HTR-8/SVneo (cell line): ENCODE data around the gene PTPRU.

Experiments
- DNase-seq: peaks from one replicate; pipeline ENCODE4 v3.0.0; 2011; ENCODE audit warnings: low spot score, mixed read lengths; ENCODE audit not compliant: insufficient read length
- FAIRE-seq: peaks from 2 replicates; lab custom pipeline; 2011; peaks lifted over from hg19 to GRCh38; lab: Jason Lieb, UNC

The PTPRU gene

DNA sequence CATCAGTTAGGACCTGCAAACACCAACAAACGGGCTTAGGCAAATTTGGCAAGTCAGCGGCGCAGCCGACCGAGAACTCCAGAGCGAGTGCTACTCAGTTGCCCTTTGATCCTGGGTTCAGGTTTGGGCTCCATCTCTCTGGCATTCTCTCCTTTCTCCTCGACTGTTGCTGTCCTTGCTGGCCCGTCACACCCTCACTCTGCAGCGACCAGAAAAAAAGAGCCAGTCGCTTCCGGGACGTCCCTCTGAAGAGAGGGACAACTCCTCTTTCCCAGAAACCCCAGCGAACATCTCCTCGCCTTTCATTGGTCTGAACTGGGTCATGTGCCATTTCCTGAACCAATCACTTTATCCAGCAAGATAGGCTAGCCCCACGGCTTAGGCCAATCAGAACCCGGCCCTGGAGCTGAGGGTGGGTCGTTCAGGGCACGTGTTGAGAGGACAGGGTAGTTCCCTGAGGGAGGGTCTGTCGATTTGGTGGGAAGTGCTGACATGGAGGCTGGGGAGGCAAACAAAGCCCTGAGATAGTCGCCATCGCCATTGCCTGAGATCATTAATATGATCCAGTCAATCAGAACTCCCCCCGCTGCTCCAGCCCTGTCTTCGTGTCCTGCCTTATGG, 113.7 kb downstream of the PTPRU start:
- no peak for FAIRE-seq
- DNase-seq, result no peak

- no peak for FAIRE-seq
- DNase-seq, result no peak
Measured at GRCh38 chr1:29352719-29353420, 116.5 kb downstream of the PTPRU start.

GRCh38 chr1:29354511-29355098, 118.3 kb downstream of the PTPRU start:
- FAIRE-seq, result no peak
- no peak for DNase-seq

DNA sequence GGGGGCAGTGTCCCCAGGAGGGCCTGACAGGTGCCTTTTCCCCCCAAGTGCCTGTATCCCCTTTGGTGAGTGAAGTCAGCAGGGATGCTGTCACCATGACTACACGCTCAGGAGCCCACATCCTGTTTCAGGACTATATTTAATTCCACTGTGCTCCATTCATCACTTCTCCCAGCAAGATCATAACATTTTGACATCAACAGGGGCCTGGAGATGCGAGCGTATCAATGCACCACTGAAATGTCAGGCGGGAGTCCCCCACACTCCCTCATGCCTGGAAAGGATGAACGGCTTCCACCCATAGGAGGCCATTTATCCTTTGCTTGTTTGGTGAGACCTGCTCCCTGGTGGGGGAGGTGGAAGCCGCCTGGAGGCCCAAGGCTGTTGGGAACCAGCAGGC, 119.1 kb downstream of the PTPRU start:
- no peak for FAIRE-seq
- no peak for DNase-seq

DNA sequence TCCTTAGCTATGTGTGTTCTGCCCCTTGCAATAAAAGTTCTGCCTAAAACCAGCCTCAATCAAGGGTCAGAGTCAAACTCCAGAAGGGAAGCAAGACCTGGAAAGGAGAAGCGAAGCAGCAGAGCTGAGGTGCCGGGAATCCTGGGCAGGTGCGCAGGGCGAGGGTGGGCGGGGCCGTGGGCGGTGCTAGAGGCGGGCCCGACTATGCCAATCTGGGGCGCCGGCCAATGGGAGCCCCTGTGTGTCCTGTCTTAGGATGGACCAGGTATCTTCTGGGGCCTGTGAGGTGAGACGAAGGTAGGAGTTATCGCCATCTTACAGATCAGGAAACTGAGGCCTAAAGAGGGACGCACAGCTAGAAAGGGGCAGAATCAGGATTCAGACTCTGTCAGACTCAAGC, 120.3 kb downstream of the PTPRU start:
- DNase-seq (no peak), FAIRE-seq (no peak)

DNA sequence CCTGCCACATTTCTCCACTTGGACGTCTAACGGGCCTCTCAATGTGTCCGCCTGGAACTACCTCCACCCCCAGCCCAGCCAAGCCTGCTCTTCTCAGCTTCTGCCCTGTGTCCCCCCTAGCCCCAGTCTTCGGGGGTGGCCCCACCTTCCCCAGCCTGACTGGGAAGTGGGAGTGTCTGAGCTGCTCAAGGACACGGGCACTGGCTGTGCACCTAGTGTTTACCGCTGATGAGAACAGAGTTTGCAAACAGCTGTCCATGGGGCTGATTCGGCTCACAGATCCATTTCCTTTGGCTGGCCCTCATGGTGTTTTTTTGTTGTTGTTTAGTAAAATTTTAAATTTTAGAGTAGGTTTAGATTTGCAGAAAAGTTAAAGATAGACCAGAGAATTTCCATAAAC, 121.1 kb downstream of the PTPRU start:
- DNase-seq, result no peak
- no peak for FAIRE-seq

DNA sequence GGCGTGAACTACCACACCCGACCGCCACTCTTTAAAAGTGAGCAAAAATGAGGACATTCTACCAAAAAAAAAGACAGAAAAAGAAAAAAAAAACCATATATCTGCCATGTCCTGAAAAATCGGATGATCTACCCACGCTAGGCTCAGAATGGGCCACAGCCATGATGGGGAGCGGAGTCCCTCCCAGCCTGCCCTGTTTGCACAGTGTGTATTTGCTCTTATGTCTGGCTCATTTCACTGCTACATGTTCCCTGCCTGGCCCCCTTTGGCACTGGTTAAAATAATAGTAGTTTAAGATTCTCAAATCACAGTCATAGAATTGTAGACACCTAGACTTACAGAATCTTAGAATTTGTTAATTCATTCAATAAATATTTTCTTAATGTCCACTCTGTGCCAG, 121.9 kb downstream of the PTPRU start:
- no peak for FAIRE-seq
- no peak for DNase-seq

- FAIRE-seq (no peak), DNase-seq (no peak)
Measured at GRCh38 chr1:29360768-29361167, 124.4 kb downstream of the PTPRU start.

- DNase-seq (no peak), FAIRE-seq (no peak)
Measured at GRCh38 chr1:29361686-29362085, 125.4 kb downstream of the PTPRU start.

GRCh38 chr1:29362116-29362515, 125.8 kb downstream of the PTPRU start:
- no peak for FAIRE-seq
- no peak for DNase-seq

GRCh38 chr1:29362764-29363163, 126.4 kb downstream of the PTPRU start:
- DNase-seq (no peak), FAIRE-seq (no peak)

GRCh38 chr1:29363536-29363935, 127.2 kb downstream of the PTPRU start:
- no peak for FAIRE-seq
- DNase-seq, result no peak

DNA sequence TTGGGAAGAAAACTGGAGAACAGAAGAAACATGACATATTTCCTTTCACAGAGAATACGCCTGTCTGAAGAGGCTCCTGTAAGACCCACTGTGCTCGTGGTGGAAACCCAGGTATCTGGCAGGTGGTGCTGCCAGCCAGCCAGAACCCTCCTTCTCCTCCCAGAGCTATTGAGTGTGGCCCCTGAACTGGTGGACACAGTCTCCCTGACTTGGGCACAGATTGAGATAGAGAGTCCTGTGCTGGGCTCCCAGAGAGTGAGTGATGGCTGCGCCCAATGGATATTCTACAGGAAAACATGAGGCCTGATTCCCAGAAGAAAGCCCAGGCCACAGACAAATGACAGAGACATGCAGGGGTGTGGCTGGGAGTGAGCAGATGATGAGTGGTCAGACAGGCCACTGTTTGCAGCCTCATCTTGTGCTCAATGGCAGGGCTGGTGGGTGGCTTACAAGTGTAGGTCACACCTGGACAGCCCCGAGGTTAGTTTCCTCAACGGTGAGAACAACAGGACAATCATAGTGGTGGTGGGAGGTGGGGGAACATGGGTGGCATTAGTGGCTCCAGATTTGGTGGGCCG, 127.9 kb downstream of the PTPRU start:
- DNase-seq, result no peak

DNA sequence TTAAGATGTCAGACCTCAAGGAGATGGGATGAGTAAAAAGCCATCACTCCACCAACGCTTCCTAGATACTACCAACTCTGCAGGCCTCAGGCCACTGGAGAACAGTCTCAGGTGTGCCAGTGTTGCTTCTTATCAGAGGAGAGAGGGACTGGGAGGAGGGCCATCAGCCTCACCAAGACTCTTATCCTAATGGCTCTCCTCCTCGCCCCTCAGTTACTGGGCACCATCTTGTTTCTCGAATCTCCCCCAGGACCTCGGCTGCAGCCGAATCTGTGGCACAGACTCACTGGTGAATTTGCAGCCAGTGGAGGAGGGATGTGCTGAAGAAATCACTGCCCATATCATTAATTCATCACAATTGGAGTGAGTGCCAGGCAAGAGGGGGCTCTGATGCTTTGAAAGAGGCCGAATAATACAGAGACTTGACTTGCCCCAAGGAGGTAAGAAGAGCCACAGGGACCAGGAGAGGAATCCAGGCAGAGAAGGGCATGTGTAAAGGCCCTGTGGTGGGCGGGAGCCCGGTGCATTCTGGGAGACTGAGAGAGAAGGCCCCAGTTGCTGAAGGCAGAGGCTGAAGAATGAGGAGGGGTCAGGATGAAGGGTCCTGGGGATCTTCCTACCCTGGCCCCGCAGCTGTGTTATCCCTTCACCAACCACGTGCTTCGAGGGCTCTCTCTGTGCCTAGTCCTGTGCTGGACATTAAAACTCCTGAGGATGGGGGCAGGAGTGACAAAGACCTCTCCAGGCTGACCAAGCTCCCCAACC, 129.8 kb downstream of the PTPRU start:
- no peak for DNase-seq
- FAIRE-seq, result no peak

More for the DNA sequence above, 127.9 kb downstream of the PTPRU start:
- no peak for FAIRE-seq

DNA sequence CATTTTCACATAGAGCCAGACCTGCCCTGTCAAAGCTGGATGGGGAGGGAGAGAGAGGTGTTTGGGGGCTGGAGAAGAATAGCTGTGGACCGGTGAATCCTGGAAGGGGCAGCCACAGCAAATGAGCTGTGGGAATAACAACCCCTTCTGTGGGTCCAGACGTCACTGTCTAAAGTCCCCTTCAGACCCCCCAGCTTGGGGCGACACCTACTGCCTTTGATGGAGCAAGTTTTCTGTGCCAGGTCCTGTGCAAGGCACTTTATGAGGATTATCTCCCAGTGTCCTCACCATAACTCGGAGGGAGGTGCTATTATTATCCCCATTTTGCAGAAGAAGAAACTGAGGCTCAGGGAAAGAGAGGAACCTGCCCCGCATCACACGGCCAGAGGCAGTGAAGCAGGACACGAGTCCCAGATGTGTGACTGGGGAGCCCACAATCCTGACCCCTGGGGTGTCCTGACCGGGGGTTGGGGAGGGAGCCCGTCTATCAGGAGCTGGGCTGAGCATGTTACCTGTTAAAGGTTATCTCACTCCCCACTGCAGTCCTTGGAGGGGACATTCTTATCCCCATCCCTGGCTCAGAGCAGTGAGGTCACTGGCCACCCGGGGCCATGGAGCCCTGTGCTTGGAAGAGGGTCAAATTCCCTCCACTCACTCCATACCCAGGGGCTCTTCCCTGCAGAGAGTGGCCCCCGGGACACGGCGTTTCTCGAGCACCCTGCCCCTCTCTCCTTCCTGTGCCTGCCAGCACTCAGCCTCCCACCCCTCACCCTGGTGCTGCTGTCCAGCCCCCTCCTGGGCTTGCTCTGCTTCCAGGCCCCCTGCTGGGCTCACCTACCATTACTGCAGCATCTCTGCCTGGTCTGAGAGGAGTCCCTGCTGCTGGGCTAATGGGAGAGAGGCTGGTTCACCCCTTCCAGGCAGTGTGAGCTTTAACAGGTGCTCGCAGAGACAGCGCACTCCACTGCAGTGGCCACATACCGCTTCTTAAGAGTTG, 132.9 kb downstream of the PTPRU start:
- no peak for DNase-seq
- no peak for FAIRE-seq

- no peak for FAIRE-seq
Measured at GRCh38 chr1:29370067-29370466, 133.7 kb downstream of the PTPRU start.

GRCh38 chr1:29371332-29371731, 135.0 kb downstream of the PTPRU start:
- FAIRE-seq (no peak), DNase-seq (no peak)

More at GRCh38 chr1:29370067-29370466, 133.7 kb downstream of the PTPRU start:
- no peak for DNase-seq

- DNase-seq (no peak), FAIRE-seq (no peak)
Measured at GRCh38 chr1:29372108-29372507, 135.8 kb downstream of the PTPRU start.
